GM18867 (cell line): Measurements from ENCODE around the gene SMG9.
A peak's percentile ranks its signal among the peaks of the same experiment; 100 is the strongest.

Experiments used
- ATAC-seq: cut with Tn5 transposase; IDR thresholded peaks from one replicate; pipeline ENCODE4 v1.9.1; 2021; ENCODE audit warnings: mild to moderate bottlenecking, moderate library complexity; ENCODE audit not compliant: unreplicated experiment

SMG9 gene

DNA sequence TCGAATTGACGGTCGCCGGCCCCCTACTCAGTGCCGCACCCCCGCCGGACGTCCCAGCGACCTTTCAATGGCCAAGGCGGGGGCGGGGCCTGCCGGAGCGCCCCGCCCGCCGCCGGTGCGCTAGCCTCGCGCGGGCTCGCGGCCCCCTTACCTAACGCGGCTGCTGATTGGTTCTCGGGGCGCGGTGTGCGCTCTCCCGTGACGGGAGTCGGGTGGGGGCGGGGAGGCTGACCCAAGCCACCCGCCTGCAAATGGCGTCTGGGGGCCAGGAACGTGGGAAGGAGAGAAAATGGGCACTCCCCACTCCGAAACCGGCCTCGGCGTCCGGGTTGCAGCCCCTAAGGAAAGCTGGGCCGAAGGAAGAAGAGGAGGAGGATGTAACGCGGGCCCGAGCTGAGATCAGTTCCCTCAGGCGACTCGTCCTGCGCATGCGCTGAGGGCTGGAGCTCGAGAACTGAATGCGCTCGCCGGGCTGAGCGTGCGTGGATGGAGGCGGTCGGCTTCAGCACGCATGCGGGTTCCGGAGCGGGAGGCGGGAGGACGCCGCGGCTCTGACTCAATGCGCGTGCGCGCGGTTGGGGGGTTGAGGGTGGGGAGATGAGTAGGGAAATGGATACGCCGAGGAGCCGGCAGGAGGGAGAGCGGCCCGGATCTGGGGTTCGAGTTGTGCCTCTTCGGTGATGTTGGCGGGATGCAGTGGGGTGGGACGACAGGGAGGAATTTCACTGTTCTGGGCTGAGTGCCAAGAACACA is at the start of gene SMG9:
SMG9 (minus strand) TSS at position 460 of the 753 bp plus-strand sequence. CDS start 4,221 bp downstream, outside the sequence.
- peak; percentile 68 for ATAC-seq

DNA sequence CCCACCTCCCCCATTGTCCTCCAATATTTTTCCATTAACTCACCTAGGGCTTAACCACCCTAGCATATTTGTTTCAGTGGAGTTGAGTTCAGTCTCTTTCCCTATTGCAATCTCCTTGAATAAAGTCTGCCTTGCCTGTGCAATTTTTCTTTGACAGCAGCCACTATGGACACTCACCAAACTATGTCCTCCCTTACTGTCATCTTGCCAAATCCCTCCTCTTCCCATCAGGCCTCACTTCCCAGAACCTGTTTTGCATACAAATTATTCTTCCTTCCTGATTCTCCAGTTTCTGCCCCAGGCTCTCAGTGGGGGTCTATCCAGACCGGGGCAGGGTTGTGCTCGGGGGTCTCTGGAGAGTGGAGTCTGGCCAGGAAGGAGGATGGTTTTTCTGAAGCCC is 49.7 kb upstream of the SMG9 start:
- no peak for ATAC-seq

DNA sequence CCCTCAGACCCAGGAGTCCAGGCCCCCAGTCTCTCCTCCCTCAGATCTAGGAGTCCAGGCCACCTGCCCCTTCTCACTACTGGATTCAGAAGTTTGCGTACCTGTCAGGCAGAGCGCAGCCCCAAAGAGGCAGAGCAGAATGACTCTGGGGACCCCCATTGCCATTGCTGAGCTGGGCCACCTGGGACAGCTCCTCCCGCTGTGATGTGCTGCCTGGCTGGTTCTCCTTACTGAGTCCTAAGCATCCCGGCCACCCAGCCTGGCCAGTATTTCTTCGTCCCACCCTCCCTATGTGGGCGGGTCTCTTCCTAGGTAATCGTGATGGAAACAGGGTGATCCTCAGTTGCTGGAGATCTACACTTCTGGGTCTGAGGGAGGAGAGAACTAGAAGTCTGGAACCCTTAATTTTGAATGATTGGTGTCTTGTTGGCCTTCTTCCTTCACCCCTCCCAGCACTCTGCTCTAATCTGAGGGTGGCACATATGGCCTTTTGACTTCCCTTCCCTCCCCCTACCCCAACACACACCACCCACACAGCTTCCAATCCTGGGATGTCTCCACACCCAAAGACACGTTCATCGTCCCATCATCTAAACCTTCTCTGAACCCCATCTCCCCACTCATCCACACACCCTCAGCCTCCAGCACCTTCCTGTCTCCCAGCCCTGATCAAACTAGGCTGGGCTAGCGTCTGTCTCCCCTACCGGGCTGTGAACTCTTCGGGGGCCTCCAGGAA is 47.6 kb upstream of the SMG9 start, which contains the start of gene LYPD5:
LYPD5 (minus strand) TSS at position 232 of the 736 bp plus-strand sequence; CDS start at position 165, 67 bp downstream.
- ATAC-seq = no peak

DNA sequence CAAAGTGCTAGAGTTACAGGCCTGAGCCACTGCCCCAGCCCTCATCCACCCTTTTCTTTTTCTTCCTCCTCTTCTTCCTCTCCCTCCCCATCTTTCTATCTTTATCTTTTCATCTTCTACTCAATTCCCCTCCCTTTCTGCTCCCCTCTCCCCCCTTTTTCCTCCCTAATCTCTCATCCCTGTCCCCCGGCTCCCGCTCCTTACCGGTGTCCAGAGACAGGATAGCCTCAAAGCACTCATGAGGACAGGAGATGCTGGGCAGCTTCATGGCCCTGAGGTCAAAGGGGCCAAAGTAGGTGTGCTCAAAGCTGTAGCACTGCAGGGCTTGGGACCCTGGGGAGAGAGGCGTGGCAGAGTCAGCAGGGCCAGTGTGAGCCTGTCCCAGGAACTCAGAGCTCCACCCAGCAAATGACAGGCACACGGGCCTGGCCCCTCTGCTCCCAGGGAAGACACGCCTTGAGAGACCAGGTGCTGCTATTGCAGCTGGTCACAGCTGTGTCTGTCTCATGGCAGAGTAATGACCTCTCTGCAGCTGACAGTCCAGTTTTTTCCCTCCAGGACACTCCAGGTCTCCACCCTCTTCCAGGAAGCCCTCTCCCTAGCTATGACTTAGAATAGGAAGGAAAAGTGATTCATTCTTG is 44.9 kb upstream of the SMG9 start:
- no peak for ATAC-seq

- ATAC-seq = no peak
Measured at GRCh38 chr19:43798546-43799409, 44.0 kb upstream of the SMG9 start.

DNA sequence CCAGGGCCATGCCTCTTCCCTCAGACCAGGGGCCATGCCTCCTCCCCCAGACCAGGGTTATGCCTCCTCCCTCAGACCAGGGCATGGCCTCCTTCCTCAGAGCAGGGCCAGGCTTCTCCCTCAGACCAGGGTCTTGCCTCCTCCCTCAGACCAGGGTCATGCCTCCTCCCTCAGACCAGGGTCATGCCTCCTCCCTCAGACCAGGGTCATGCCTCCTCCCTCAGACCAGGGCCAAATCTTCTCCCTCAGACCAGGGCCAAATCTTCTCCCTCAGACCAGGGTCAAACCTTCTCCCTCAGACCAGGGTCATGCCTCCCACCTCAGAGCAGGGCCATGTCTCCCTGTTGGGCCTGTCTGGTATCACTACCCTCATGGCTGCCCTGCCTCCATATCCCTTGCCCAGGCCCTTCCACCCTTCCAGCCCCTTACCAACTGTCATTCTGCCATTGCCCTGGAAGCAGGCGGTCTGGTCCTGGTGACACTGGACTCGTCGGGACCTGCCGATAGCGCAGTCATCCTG is 43.3 kb upstream of the SMG9 start:
- no peak for ATAC-seq

DNA sequence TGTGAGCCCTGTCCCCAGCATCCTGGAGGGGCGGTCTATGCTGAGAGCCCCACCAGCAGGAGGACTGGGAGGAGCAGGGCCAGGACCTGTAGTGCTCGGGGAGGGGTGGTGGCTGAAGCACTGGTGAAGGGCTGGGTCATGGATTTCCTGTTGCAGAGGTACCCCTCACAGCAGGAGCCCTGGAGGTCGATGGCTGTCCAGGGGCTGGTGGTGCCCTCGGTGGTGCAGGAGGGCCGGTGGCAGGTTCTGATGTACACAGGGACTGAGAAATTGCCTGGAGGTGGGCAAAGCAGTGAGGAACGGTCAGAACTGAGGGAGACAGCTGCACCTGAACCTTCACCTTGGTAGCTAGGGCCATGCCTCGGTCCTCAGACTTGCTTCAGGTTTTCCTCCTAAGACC is 42.8 kb upstream of the SMG9 start:
- no peak for ATAC-seq

DNA sequence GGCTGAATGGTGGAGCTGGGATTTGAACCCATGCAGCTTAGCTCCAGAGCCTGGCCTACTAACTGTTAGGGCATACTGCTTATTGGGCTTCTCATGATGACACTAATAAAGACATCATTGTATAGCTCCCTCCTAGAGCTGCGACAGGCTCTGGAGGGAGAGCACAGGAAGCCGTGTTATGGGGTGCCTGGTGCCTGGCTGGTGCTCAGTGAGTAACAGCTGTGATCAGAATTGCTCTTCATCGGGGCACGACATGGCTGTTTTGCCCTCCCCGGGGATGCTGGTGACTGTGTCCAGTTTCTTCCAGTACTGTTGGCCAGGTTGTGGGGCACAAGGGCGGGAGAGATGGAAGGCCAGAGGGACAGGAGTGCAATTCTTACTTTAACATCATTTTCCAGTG is 42.4 kb upstream of the SMG9 start:
- no peak for ATAC-seq

DNA sequence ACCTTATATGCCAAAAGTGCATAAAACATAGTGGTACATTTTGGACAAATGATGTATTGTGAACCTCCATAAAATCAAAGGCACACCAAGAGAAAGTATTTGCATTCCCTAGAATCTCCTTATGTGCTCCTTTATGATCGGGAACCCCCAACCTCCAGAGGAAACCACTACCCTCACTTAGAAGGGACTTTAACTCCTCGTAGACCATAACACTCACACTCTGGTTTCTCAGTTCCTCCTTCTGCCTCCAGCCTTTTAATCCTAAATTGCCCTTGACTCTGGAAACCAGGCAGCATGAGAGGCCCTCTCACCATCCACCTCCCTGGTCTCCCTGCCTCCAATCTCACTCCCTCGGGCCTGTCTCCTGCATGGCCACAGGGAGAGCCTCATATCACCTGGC is 35.8 kb upstream of the SMG9 start:
- ATAC-seq = no peak

DNA sequence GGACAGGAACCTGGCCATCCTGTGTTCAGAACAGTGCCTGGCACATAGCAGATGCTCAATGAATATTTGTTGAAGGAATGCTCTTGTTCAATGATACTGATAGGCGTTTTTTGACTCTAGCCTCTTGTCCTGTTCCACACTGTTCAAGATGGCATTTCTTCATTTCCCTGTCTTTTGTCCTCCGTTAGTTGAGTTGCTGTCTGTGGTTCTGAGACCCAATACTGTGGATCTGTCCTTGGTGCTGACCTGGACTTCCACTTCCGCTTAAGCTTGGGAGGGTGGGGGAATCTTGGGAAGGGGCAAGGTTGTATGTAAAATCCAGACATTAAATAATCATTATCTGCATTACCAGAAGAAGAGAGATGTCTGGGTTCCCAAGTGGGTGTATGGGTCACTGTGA is 34.3 kb upstream of the SMG9 start:
- no peak for ATAC-seq

- ATAC-seq = no peak
Measured at GRCh38 chr19:43786665-43787064, 31.9 kb upstream of the SMG9 start.

DNA sequence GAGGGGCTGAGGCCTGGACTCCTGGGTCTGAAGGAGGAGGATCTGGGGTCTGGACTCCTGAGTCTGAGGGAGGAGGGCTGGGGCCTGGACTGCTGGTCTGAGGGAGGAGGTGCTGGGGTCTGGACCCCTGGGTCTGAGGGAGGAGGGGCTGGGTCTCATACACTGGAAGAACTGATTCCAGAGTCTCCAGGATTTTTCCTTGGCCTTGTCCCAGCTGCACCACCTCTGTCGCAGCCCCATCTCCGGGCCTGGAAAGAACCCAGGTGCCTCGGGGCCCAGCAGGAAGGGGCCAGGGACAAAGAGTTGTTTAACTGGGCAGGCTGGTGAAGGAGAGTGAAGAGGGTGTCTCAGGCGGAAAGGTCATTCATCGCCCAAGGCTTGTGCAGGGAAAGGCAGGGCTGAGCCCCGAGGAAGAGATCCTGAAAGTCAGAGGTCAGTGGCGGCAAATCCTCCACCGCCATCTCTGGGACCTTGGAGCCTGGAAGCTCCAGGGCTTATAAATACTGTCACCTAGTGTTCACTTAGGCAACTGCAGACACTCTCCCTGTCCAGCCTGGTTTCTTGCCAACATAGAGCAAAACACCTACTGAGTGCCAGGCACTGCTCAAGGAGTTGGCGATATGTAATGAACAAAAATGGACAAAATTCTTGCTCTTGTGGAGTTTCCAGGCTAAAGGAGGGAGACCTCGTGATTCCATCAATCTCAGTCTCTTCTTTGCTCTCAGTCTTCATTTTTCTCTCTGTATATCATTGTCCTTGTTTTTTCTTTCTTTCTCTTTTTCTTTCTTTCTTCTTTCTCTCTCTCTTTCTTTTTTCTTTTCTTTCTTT is 30.4 kb upstream of the SMG9 start:
- peak; percentile 34 for ATAC-seq

- no peak for ATAC-seq
Measured at GRCh38 chr19:43784241-43784980, 29.6 kb upstream of the SMG9 start.

- no peak for ATAC-seq
Measured at GRCh38 chr19:43783636-43784035, 28.9 kb upstream of the SMG9 start.

GRCh38 chr19:43782689-43783231 is 28.0 kb upstream of the SMG9 start:
- no peak for ATAC-seq

DNA sequence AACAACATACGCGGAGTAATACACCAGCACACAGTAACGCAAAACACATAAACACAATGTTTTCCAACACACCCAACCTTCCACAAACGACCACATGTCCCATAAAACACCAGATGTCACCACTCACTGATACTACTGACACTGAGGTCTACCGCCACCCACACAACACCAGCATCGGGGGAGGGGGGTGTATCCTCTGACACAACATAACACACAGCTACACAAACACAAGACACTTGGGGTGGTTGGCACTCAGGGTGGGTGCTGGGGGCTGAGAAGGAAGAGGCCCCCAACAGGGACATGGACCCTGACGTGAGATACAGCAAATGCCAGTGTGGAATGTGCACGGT is 27.5 kb upstream of the SMG9 start:
- no peak for ATAC-seq

DNA sequence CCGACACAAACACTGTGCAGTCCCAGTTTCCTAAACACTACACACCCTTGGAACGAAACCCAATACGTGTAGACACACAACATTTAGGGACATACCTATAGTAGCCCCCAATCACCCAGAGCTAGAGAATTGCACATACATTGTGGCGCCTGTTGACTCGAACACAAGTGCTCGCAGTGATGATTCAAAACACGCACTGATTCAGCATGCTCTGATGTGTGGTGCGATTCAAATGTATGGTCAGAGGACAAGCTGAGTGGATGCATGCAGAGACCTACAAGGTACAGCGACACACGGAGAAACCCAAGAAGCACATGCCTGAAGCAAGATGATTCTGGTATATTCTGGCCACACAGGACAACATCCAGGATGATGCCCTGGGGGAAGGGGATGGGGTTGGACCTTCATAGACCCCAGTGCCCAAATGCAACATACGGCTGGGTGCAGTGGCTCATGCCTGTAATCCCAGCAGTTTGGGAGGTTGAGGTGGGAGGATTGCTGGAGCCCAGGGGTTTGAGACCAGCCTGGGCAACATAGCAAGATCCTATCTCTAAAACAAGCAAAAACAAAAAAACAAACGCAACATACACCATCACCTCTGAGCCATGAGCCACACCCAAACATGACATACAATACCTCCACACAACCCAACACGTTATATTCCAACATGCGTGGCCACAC is 27.0 kb upstream of the SMG9 start:
- no peak for ATAC-seq
